Activated CD4-positive, alpha-beta T cell treated with anti-CD3 and anti-CD28 coated beads, Interleukin-2, amount 50 U/mL, for 1 hour (primary cell): ENCODE measurements around the gene HACL1.
"Not testable (repeated sequence)": the region's sequence is repeated elsewhere in the genome, so short reads cannot be mapped to it uniquely, and the experiment has no call there.

Experiments used
- DNase-seq: peaks from one replicate; pipeline ENCODE4 v3.0.0-alpha.2; 2020

The HACL1 gene

DNA sequence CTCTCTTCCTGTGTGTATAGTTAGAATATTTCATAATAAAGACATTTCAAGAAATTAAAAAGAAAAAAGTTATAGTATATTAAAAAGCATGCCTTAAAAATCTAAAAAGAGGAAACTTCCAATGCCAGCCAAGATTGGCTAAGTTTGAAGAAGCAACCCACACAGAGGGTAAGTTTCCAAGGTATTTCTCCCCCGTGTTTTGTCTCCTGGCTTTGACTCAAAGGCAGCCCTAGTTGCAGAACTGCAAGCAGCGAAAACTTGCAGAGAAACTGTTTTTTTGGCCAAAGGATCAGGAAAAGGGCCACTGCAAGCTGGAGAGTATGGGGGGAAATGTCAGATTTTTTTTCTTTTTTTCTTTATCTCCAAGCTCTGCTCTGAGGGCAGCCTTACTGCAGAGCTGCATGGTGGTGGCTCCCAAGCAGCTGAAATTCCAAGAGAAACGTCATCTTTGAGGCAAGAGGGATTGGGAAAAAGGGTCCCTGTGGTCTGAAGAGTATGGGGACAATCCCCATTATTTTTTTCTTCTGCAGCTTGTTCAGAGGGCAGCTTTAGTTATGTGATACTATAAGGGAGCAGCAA, 23.0 kb downstream of the HACL1 start:
- no peak for DNase-seq

DNA sequence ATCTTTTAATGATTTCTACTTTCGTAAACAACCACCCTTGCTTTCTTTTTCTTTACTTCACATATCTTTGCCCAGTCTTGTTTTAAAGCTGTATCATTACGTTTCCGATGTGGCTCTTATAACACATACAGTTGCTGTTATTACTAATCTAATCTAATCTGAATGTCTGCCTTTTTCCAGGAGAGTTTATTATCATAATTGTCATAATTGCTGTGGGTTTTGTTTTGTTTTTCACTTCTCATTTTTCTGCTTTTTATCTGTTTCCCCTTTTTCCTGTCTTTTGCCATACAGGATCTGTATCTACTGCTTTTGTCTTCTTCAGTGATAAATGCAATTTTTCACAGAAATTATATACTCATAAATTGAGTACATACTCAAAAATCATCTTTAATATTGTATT, 24.9 kb downstream of the HACL1 start:
- no peak for DNase-seq

DNA sequence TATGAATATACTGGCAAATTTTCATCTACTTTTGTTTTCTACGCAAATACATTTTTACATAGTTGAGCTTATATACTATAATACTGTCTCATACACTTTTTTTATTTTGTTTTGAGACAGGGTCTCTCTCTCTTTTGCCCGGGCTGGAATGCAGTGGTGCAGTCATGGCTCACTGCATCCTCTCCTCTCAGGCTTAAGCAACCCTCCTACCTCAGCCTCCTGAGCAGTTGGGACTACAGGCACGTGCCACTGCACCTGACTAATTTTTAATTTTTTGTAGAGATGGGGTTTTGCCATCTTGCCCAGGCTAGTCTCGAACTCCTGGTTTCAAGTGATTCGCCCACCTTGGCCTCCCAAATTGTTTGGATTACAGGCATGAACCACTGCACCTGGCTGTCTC, 25.9 kb downstream of the HACL1 start:
- DNase-seq: no peak

DNA sequence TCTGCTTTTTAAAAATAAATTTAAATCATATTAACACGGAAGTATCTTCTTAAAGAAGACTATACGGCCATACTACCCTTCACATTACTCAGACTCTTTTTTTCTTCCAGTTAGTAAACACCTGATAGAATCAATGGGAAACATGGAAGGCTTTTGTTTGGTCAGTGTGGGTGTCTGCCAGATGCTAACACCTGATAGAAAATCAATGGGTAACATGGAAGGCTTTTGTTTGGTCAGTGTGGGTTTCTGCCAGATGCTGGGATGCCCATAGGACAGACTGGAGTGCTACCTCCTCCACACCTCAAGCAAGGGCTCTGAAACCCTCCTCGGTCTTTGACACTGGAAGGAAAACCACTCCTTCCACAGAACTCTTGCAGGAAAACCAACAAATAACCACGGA, 29.2 kb downstream of the HACL1 start:
- DNase-seq: no peak

DNA sequence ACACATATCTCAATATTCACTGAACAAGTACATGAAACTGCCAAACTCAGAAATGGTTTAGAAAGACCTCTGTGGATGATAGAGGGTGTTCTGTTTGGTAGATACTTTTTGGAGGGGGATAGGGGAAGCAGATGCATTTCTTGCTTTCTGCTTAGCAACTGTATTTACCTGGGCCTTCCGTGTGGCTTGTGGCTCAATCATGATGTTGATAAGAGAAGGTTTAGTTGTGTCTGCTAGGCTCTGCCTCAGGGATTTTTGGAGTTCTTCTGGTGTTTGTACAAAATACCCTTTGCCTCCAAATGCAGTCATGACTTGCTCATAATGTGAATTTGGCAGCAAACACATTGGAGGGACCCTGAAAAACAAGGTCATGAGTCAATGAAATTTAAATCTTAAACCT, 38.2 kb downstream of the HACL1 start:
- DNase-seq: no peak

- no peak for DNase-seq
These were observed 38.8 kb downstream of the HACL1 start for GRCh38 chr3:15562560-15562959.

- no peak for DNase-seq
These were observed 42.8 kb downstream of the HACL1 start for GRCh38 chr3:15558581-15558980.

- DNase-seq: peak; percentile 41
These were observed 43.8 kb downstream of the HACL1 start for GRCh38 chr3:15557511-15557946.

GRCh38 chr3:15556512-15556911, 44.9 kb downstream of the HACL1 start:
- DNase-seq: no peak

GRCh38 chr3:15553749-15554148, 47.6 kb downstream of the HACL1 start:
- DNase-seq: no peak

DNA sequence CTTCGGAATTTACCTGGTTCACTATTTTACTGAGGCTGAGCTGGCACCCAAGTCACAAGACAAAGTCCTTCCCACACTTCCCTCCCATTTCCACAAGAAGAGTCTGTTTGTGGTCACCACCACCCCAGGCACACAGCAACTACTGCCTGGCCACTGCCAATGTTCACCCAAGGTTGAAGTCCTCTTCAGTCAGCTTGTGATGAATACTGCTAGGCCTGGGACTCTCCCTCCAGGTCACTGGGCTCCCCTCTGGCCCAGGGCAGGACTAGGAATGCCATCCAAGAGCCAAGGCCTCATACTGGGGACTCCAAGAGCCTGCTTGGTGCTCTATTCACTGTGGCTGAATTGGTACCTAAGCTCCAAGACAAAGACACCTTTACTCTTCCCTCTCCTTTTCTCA, 49.5 kb downstream of the HACL1 start:
- no peak for DNase-seq

DNA sequence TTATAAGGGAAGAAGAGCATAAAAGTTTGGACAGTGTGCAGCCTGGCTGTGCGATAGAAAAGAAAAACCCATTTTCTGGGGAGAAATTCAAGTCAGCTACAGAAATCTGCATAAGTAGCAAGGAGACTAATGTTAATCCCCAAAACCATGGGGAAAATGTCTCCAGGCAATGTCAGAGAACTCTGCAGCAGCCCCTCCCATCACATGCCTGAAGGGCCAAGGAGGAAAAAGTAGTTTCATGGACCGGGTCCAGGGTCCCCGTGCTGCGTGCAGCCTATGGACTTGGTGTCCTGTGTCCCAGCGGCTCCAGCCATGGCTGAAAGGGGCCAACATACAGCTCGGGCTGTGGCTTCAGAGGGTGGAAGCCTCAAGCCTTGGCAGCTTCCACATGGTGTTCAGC, 51.5 kb downstream of the HACL1 start:
- DNase-seq: no peak

- DNase-seq: no peak
These were observed 58.8 kb downstream of the HACL1 start for GRCh38 chr3:15542614-15543013.

- no peak for DNase-seq
These were observed 60.0 kb downstream of the HACL1 start for GRCh38 chr3:15541371-15541770.

DNA sequence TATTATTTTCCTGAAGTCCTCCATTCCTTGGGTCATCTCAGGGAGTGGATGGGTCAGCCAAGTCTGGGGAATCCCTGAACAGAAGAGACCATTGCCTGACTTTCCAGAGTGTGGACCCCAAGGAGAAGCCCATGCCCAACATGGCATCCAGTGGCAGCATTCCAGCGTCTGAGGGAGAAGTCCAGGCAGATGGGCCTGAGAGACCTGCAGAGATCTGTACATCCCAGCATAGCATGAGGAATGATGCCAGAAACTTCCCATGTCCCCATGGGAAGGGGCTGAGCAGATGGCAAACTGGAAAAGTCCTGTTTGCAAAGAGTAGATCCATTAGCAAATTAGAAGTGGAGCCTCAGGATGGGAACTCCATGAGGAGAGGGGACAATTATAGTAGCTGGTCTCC, 62.3 kb downstream of the HACL1 start:
- no peak for DNase-seq

- no peak for DNase-seq
These were observed 63.0 kb downstream of the HACL1 start for GRCh38 chr3:15538345-15538744.

GRCh38 chr3:15536856-15537255, 64.5 kb downstream of the HACL1 start:
- DNase-seq: no peak

GRCh38 chr3:15535732-15536131, 65.6 kb downstream of the HACL1 start:
- peak; percentile 27 for DNase-seq

DNA sequence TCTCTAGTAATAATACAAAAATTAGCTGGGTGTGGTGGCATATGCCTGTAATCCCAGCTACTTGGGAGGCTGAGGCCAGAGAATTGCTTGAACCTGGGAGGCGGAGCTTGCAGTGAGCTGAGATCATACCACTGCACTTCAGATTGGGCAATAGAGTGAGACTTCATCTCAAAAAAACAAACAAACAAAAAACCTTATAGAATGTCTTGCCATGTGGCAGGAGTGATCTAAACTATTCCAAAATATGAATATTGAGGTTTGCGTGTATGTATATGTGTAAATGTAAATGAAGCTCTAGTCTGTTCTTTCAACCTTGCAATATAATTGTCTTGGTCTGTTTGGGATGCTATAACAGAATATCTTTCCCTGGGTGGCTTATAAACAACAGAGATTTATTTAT, 68.8 kb downstream of the HACL1 start:
- DNase-seq: not testable (repeated sequence)

- DNase-seq: no peak
These were observed 70.0 kb downstream of the HACL1 start for GRCh38 chr3:15531346-15531745.

- DNase-seq: no peak
These were observed 72.4 kb downstream of the HACL1 start for GRCh38 chr3:15528854-15529537.

GRCh38 chr3:15527031-15527459, 74.3 kb downstream of the HACL1 start:
- DNase-seq: no peak

DNA sequence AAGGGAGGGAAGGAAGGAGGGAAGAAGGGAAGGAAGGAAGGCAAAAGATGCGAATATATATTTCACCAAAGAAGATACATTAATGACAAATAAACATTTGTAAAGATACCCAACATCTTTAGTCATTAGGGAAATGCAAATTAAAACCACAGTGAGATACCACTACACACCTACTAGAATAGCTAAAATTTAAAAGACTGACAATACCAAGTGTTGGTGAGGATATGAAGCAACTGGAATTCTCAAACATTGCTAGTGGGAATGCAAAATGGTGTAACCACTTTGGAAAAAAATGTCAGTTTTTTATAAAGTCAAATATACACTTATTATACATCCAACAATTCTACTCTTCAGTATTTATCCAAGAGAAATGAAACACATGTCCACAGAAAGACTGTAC, 75.6 kb downstream of the HACL1 start:
- no peak for DNase-seq

DNA sequence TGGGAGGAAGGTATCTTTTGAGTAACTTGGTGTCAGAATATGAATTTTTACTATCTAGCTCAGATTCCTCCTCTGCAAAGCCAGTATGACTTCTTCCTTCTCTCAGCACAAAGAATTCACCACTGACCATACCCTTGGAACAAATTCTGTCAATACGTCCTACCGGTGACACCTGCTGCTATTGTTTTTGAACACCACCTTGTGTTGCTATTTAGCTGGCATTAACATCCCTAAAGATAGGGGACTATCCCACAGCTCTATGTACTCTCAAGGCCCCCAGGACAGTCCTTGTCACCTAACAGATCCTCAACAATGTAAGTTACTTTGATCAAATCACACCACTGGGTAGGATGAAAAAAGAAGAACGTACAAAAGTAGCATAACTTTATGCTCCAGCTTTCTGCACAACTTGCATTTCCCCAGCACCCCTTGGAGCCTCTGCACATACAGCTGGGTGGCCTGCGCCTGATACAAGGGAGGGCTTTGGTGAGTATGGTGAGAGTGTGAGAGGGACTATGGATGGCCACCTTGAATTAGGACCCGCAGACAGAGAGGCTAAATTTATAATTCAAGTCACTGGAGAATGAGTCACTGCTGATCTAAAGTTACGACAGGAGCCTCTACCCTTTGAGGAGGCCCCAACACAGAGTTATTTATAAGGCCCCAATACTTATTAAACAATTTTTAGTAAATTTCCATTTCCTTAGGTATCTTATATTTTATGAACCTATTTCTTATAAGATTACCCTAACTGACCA, 77.5 kb downstream of the HACL1 start:
- no peak for DNase-seq
